Tibial artery (tissue), 4 donors: ENCODE measurements around the gene SUPT6H.

Experiments
- DNase-seq, 2 donors: peaks; one replicate each; pipeline ENCODE4 v3.0.0-alpha.2; 2019
- H3K27ac ChIP-seq, 2 donors: fragments of 200-600 bp; sonication (generic) in 1 of 2; 1 replicate in 1 of 2; 2 replicates in 1 of 2; pipeline ENCODE4 v1.5.1; 2018 to 2019; ENCODE audit warnings: mild to moderate bottlenecking in 1 of 2
- H3K27me3 ChIP-seq, 2 donors: fragments of 200-600 bp; sonication (generic) in 1 of 2; one replicate each; pipeline versions ENCODE4 v1.5.1 to v1.6.0; 2016 to 2019
- H3K36me3 ChIP-seq, 3 donors: fragments of 200-600 bp; sonication (generic) in 2 of 3; one replicate each; pipeline ENCODE4 v1.5.1; 2016 to 2019; ENCODE audit warnings: mild to moderate bottlenecking in 2 of 3
- H3K4me1 ChIP-seq, 4 donors: fragments of 200-600 bp; sonication (generic) in 2 of 4; 1 replicate in 3 of 4; 2 replicates in 1 of 4; pipeline ENCODE4 v1.5.1; 2016 to 2019
- H3K4me3 ChIP-seq, 2 donors: fragments of 200-600 bp; sonication (generic) in 1 of 2; 1 replicate in 1 of 2; 2 replicates in 1 of 2; pipeline ENCODE4 v1.5.1; 2018 to 2019; ENCODE audit warnings: mild to moderate bottlenecking in 2 of 2
- H3K9me3 ChIP-seq, 3 donors: fragments of 200-600 bp; sonication (generic) in 1 of 3; one replicate each; pipeline ENCODE4 v1.5.1; 2016 to 2019
- CTCF ChIP-seq, 2 experiments: fragments of 200-600 bp in 1 of 2; fragments of 450-650 bp in 1 of 2; IDR thresholded peaks; one replicate each; pipeline ENCODE4 v1.5.1; 2017 to 2019; ENCODE audit warnings: antibody characterized with exemption in 2 of 2, mild to moderate bottlenecking in 1 of 2, moderate library complexity in 1 of 2
- intact Hi-C: fragments of 100-400 bp; cut with DNase I; formaldehyde crosslinking; loops from one replicate; pipeline ENCODE4 v1.15.0; 2023; ENCODE audit warnings: low total_unique reads

Gene SUPT6H

GRCh38 chr17:28744104-28744971 is 82.3 kb downstream of the SUPT6H start:
- intact Hi-C loops: loop anchor here (10.0 kb wide), 1 partner anchor 60 kb away; no protein-coding TSS in a partner anchor
- Histone ChIP-seq H3K9me3 (no peaks in the 10 kb centered on the region), H3K4me3 (peak overlapping the region; percentile 63 to 73), H3K36me3 (peaks cover 0 to 20% (median 18%) of the 10 kb centered on the region in 3 donors), H3K27ac (peak overlapping the region; percentile 81 to 83), H3K4me1 (peaks cover 0 to 74% (median 44%) of the 10 kb centered on the region in 4 donors), H3K27me3 (no peaks in the 10 kb centered on the region)
- no peak for DNase-seq
- TF ChIP-seq CTCF (IDR thresholded peaks at IDR 0.05): no peak

GRCh38 chr17:28744972-28745785 is 83.2 kb downstream of the SUPT6H start:
- peak in 1 of 2 donors; percentile 84 for DNase-seq
- Histone ChIP-seq H3K36me3 (peaks cover 0 to 26% (median 23%) of the 10 kb centered on the region in 3 donors), H3K4me3 (peak overlapping the region; percentile 63 to 73), H3K4me1 (peaks cover 0 to 82% (median 47%) of the 10 kb centered on the region in 4 donors), H3K9me3 (no peaks in the 10 kb centered on the region), H3K27me3 (no peaks in the 10 kb centered on the region), H3K27ac (peak overlapping the region; percentile 81 to 83)
- intact Hi-C loops: loop anchor here (10.0 kb wide), 1 partner anchor 60 kb away; no protein-coding TSS in a partner anchor
- TF ChIP-seq CTCF (IDR thresholded peaks at IDR 0.05): no peak

GRCh38 chr17:28745786-28746411 is 83.9 kb downstream of the SUPT6H start:
- Histone ChIP-seq H3K4me3 (peak overlapping the region; percentile 63 to 73), H3K27ac (peak overlapping the region; percentile 81 to 83), H3K4me1 (peaks cover 0 to 82% (median 47%) of the 10 kb centered on the region in 4 donors), H3K9me3 (no peaks in the 10 kb centered on the region), H3K36me3 (peaks cover 0 to 26% (median 23%) of the 10 kb centered on the region in 3 donors), H3K27me3 (no peaks in the 10 kb centered on the region)
- no peak for DNase-seq
- TF ChIP-seq CTCF (IDR thresholded peaks at IDR 0.05): no peak
- intact Hi-C loops: loop anchor here (10.0 kb wide), 1 partner anchor 59 kb away; no protein-coding TSS in a partner anchor

GRCh38 chr17:28746611-28747050 is 84.6 kb downstream of the SUPT6H start:
- no peak overlapping the region for H3K4me3 ChIP-seq
- no peak for DNase-seq
- H3K27ac ChIP-seq: peak overlapping the region; percentile 81 to 83
- H3K9me3 ChIP-seq: no peaks in the 10 kb centered on the region
- intact Hi-C loops: loop anchor here (10.0 kb wide), 1 partner anchor 58 kb away; no protein-coding TSS in a partner anchor
- TF ChIP-seq CTCF (IDR thresholded peaks at IDR 0.05): no peak
- peaks cover 0 to 81% (median 47%) of the 10 kb centered on the region in 4 donors for H3K4me1 ChIP-seq
- peaks cover 0 to 26% (median 23%) of the 10 kb centered on the region in 3 donors for H3K36me3 ChIP-seq
- no peaks in the 10 kb centered on the region for H3K27me3 ChIP-seq
